Spinal cord (tissue), 10 donors: ENCODE measurements around the gene NKD1. TPM values are rescaled to one million over a fixed set of nuclear protein-coding genes. Genes with fewer than 3 reads are reported as not detected.

Source experiments
- DNase-seq, 6 donors: peaks; one replicate each; pipeline versions ENCODE4 v3.0.0 to v3.0.0-alpha.2; 2013 to 2015; ENCODE audit warnings: low spot score in 6 of 6, low read depth in 4 of 6
- H3K27ac ChIP-seq: one replicate; pipeline ENCODE4 v1.5.1; 2013; ENCODE audit warnings: low read depth, low read length, control low read depth
- H3K27me3 ChIP-seq: one replicate; pipeline ENCODE4 v1.6.1; 2013; ENCODE audit warnings: low read length; ENCODE audit not compliant: control insufficient read depth, insufficient read depth
- H3K36me3 ChIP-seq: one replicate; pipeline ENCODE4 v1.6.1; 2013; ENCODE audit warnings: low read length; ENCODE audit not compliant: control insufficient read depth, insufficient read depth
- H3K4me1 ChIP-seq: one replicate; pipeline ENCODE4 v1.6.1; 2013; ENCODE audit warnings: low read length; ENCODE audit not compliant: control insufficient read depth, insufficient read depth
- H3K4me3 ChIP-seq: one replicate; pipeline ENCODE4 v1.5.1; 2013; ENCODE audit warnings: low read depth, low read length, control low read depth
- H3K9me3 ChIP-seq: one replicate; pipeline ENCODE4 v1.6.1; 2013; ENCODE audit warnings: low read length; ENCODE audit not compliant: control insufficient read depth, insufficient read depth
- WGBS: methylation state at CpG from one replicate; pipeline ENCODE4 v1.1.5; 2013; ENCODE audit warnings: missing lambda C conversion rate; ENCODE audit not compliant: insufficient coverage; 5-methylcytosine and 5-hydroxymethylcytosine counted together
- polyA plus RNA-seq, 2 donors: library from polyadenylated mRNA; unstranded; fragments of 120-200 nt; gene quantifications; one replicate each; pipeline ENCODE4 v1.2.1, GENCODE V29; 2013; ENCODE audit not compliant: insufficient read length in 2 of 2
- total RNA-seq, 2 donors: library from RNA; depleted of rRNA in 1 of 2; stranded (reverse); fragments of 120-200 nt in 1 of 2; fragments of >200 nt in 1 of 2; gene quantifications; one replicate each; pipeline versions ENCODE4 v1.2.3 to v1.2.4, GENCODE V29; 2013 to 2014
- donor health status: healthy.

NKD1 gene
- total and polyA plus RNA-seq, 4 donors: 6.7 to 33.8 (median 25.7) TPM

DNA sequence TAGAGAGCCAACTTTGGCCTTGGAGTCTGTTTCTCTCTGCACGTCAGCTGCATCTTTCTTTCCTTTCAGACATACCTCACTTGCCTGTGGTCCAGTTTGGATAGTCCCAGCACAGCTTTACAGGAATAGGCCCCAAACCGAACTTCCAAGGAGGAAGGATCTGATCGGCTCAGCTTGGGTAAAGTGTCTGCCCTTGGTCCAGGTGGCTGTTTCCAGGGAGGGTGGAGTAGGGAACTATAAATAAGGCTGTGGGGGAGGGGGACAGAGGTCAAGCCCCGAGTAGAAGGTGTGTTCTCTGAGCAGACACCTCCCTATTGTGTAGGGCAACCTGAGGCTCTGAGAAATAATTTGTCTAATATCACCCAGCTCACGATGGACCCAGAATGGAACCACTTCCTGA lies 29.2 kb upstream of the NKD1 start:
- DNase-seq: no peak
- Histone ChIP-seq H3K4me3 (no peak overlapping the region), H3K9me3 (peaks cover 11% of the 10 kb centered on the region), H3K27ac (no peak overlapping the region), H3K27me3 (no peaks in the 10 kb centered on the region), H3K36me3 (no peaks in the 10 kb centered on the region), H3K4me1 (peaks cover 6% of the 10 kb centered on the region)
- WGBS: 82% methylated on average over 4 of the region's 5 CpGs

DNA sequence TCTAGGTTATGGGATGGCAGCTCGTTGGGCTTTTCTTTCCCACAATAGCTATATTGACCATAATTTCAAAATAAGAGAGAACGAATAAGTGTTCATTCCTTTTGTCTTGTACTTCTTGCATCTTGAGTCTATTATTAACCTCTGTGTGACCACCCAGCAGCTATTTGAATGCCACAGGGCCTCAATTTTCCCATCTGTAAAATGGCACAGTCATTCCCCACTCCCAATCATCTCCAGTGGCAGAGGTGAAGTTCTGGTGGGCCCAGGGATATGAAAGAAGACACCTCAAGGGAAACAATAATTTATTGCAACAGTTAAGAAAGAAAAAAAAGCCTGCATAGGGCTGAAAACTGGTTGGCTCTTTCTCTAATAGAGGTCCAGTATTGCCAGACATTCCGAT lies 28.6 kb upstream of the NKD1 start:
- Histone ChIP-seq H3K36me3 (no peaks in the 10 kb centered on the region), H3K27me3 (no peaks in the 10 kb centered on the region), H3K27ac (no peak overlapping the region), H3K9me3 (peaks cover 9% of the 10 kb centered on the region), H3K4me1 (peaks cover 6% of the 10 kb centered on the region), H3K4me3 (no peak overlapping the region)
- WGBS: 76% methylated on average over 2 of the region's 3 CpGs
- DNase-seq: no peak

DNA sequence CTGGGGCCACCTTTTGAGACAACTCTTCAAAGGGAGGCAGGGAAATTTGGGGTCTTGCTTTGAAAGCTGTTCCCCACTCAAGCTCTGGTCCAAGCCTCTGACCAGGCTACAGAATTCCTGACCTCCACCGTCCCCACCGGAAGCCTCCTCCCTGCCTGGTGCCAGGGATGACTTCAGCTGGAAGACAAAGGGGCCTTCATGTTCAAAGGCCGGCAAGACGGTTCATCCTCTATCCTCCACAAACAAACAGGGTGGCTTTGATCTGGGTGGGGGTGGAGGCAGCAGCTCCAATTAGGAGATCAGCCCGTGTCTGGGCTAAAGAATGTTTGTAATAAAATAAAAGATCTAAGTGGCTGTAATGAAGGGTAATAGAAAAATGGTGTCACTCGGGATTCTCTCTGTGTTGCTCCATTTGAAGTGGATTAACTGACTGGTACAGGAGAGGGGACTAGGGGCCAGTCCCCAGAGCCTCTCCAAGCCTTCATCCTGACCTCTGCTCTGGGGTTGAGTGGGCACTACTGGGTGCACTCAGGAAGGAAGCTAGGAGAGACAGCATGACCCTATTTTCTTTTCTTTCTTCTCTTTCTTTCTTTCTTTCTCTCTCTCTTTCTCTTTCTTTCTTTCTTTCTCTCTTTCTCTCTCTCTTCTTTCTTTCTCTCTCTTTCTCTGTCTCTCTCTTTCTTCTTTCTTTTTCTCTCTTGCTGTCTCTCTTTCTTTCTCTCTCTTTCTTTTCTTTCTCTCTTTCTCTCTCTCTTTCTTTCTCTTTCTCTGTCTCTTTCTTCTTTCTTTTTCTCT lies 27.5 kb upstream of the NKD1 start:
- 14% methylated on average over 2 of the region's 6 CpGs for WGBS
- DNase-seq: peak in 2 of 6 donors; percentile 21 to 25
- H3K9me3 ChIP-seq: peaks cover 6% of the 10 kb centered on the region
- H3K27me3 ChIP-seq: no peaks in the 10 kb centered on the region
- no peak overlapping the region for H3K27ac ChIP-seq
- no peaks in the 10 kb centered on the region for H3K36me3 ChIP-seq
- no peak overlapping the region for H3K4me3 ChIP-seq
- H3K4me1 ChIP-seq: peaks cover 6% of the 10 kb centered on the region

DNA sequence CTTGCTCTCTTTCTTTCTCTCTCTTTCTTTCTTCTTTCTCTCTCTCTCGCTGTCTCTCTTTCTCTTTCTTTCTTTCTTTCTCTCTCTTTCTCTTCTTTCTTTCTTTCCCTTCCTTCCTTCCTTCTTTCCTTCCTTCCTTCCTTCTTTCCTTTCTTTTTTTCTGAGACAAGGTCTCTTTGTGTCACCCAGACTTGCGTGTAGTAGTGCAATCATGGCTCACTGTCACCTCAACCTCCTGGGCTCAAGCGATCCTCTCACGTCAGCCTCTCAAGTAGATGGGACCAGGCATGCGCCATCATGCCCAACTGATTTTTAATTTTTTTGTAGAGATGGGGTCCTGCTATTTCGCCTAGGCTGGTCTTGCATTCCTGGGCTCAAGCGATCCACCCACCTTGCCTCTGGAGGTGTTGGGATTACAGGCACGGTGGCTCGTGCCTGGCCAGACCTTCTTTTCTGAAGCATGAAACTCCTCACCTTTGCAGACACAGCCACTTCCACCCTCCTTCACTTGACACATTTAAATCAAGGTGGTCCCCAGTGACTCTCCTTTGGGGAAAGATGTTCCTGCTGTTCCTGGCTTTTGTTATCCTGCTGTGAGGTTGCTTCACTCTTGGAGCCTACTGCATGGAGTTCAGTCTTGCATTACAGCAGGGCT lies 26.8 kb upstream of the NKD1 start:
- whole genome bisulfite sequencing: 97% methylated on average over 8 of the region's 9 CpGs

DNA sequence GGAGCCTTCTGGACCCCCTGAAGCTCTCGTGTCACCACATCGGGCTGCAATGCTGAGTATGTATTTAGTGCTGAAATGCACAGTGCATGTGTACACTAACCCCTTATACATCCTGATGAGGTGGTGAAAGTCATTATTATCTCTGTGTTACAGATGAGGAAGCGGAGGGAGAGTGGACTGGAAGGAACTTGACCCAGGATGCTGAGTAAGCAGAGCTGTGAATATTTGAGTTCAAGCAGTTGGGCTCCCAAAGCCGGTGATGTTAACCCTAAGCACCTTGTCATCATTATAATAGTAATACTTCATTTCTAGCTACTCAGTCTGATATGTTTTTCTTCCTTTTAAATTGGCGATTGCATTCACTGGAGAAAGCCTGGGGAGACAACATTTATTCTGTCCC lies 25.9 kb upstream of the NKD1 start:
- peaks cover 6% of the 10 kb centered on the region for H3K4me1 ChIP-seq
- no peak for DNase-seq
- H3K4me3 ChIP-seq: no peak overlapping the region
- peaks cover 2% of the 10 kb centered on the region for H3K9me3 ChIP-seq
- H3K27ac ChIP-seq: no peak overlapping the region
- H3K27me3 ChIP-seq: no peaks in the 10 kb centered on the region
- H3K36me3 ChIP-seq: no peaks in the 10 kb centered on the region
- 79% methylated on average over 3 of the region's 5 CpGs for WGBS

More for the DNA sequence above, 26.8 kb upstream of the NKD1 start:
- Histone ChIP-seq H3K36me3 (no peaks in the 10 kb centered on the region), H3K4me3 (no peak overlapping the region), H3K27me3 (no peaks in the 10 kb centered on the region), H3K27ac (no peak overlapping the region), H3K4me1 (peaks cover 6% of the 10 kb centered on the region), H3K9me3 (peaks cover 6% of the 10 kb centered on the region)
- DNase-seq: no peak

DNA sequence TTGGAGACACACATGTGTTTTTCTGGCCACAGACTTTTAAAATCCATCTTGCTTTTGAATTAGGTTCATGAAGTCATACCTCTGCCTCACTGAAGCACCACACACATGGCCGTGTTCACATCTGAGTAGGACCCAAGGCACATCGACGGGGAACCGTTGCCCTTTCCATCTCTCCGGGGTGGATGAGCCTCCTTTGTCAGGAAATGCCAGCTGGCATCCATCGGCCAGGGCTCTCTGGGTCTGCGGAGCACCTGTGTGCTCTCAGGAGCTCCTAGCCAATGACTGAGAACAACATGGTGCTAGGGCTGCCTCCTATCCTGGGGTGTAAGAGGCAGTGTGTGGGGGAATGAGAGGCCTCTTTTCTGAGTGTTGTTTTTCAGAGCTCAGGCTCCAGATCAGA lies 24.5 kb upstream of the NKD1 start:
- no peak overlapping the region for H3K27ac ChIP-seq
- H3K36me3 ChIP-seq: no peaks in the 10 kb centered on the region
- no peaks in the 10 kb centered on the region for H3K27me3 ChIP-seq
- no peak for DNase-seq
- no peak overlapping the region for H3K4me3 ChIP-seq
- H3K4me1 ChIP-seq: peaks cover 6% of the 10 kb centered on the region
- H3K9me3 ChIP-seq: no peaks in the 10 kb centered on the region
- WGBS: 93% methylated on average over 7 of the region's 7 CpGs

DNA sequence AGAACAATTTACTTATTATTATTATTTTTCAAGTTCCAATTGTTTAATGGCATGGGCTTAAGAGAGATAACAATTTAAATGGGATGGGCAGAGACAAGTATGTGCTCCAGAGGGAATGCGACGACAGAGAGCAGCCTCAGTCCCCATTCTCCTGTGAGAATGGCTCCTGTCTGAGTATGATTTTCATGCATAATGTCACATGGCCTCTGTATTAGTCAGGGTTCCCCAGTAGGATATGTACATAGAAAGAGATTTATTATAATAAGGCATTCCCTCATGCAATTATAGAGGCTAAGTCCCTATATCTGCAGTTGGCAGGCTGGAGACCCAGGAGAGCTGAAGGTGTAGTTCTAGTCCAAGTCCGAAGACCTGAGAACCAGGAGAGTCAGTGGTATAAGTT lies 22.9 kb upstream of the NKD1 start:
- DNase-seq: no peak
- H3K4me1 ChIP-seq: peaks cover 6% of the 10 kb centered on the region
- 96% methylated on average over 3 of the region's 3 CpGs for WGBS
- no peaks in the 10 kb centered on the region for H3K36me3 ChIP-seq
- H3K4me3 ChIP-seq: no peak overlapping the region
- no peaks in the 10 kb centered on the region for H3K27me3 ChIP-seq
- H3K9me3 ChIP-seq: peaks cover 1% of the 10 kb centered on the region
- H3K27ac ChIP-seq: no peak overlapping the region

DNA sequence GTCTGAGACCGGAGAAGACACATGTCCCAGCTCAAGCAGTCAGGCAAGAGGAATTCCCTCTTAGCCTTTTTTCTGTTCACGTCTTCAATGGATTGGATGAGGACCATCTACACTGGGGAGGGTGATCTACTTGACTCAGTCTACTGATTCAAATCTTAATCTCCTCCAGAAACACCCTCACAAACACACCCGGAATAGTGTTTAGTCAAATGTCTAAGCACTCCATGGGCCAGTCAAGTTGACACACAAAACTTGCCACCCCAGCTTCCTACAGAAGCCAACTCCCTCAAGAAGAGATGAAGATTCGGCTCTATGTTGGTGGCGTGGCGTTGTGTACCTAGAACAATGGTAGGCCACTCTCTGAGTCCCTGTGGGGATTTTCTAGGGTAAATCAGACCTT lies 22.5 kb upstream of the NKD1 start:
- Histone ChIP-seq H3K9me3 (peaks cover 1% of the 10 kb centered on the region), H3K4me3 (no peak overlapping the region), H3K4me1 (peaks cover 1% of the 10 kb centered on the region), H3K36me3 (no peaks in the 10 kb centered on the region), H3K27ac (no peak overlapping the region), H3K27me3 (no peaks in the 10 kb centered on the region)
- 100% methylated on average over 2 of the region's 6 CpGs for WGBS
- DNase-seq: no peak

DNA sequence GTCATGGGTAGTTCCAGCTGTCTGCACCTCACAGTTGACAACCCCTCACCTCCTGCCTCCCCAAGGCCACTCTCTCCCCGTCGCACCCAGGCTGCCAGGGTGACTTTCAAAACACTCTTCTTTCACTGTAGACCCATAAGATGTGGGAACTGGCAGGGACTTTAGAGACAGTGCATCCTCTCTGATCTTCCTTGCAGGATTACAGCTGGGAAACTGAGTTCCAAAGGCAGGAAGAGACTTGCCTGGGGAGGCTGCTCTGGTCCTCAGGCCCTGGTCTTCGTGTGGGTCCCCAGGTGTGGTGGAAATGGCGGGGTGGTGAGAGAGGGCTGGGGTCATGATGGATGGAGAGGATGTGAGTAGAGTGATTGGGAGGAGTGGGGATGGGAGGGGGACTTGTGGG lies 21.9 kb upstream of the NKD1 start:
- DNase-seq: no peak
- Histone ChIP-seq H3K4me3 (no peak overlapping the region), H3K36me3 (no peaks in the 10 kb centered on the region), H3K27me3 (no peaks in the 10 kb centered on the region), H3K4me1 (no peaks in the 10 kb centered on the region), H3K9me3 (peaks cover 1% of the 10 kb centered on the region), H3K27ac (no peak overlapping the region)
- WGBS: 91% methylated on average over 2 of the region's 4 CpGs

DNA sequence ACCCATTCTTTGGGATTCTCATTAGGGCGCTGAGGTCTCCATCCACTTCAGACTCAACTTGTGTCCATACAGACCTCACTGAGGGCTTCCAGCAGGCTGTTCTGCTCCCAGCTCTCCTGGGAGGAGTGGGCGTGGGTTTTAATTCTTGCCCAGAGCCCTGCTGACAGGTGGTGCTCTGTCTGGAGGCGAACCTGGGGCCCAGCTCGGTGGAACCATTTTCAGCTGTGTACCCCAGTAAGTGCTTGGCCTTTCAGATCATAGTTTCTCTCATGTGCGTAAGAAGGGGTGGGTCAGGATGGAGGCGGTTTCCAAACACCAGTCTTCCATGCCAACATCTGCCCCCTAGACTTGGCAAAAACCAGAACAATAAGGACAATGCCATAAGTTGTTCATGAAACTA lies 21.4 kb upstream of the NKD1 start:
- 87% methylated on average over 3 of the region's 6 CpGs for WGBS
- Histone ChIP-seq H3K4me1 (no peaks in the 10 kb centered on the region), H3K36me3 (no peaks in the 10 kb centered on the region), H3K27me3 (no peaks in the 10 kb centered on the region), H3K4me3 (no peak overlapping the region), H3K27ac (no peak overlapping the region), H3K9me3 (peaks cover 1% of the 10 kb centered on the region)
- DNase-seq: no peak
